Endothelial cell of umbilical vein (primary cell): ENCODE measurements around the gene OXSR1. TPM values are rescaled to one million over a fixed set of nuclear protein-coding genes. Genes with fewer than 3 reads are reported as not detected.
"Not testable (repeated sequence)": the region's sequence is repeated elsewhere in the genome, so short reads cannot be mapped to it uniquely, and the experiment has no call there.

Experiments
- BruUV-seq: library from RNA; stranded (reverse); fragments of 400-500 nt; replicated peaks from 2 replicates; lab custom pipeline; 2021; lab: Mats Ljungman, UMichigan
- CTCF ChIA-PET: fragments of 300-600, 350-600 bp; sonication (Branson Sonifier 250); formaldehyde crosslinking; loops from one replicate; lab custom pipeline; 2021; ENCODE audit warnings: antibody characterized with exemption, inconsistent platforms; lab: Charles Lee
- POLR2A ChIA-PET: fragments of 300-600, 350-600 bp; sonication (Branson Sonifier 250); formaldehyde crosslinking; loops from one replicate; lab custom pipeline; 2021; ENCODE audit warnings: antibody characterized with exemption, inconsistent platforms; lab: Charles Lee
- DNase-seq: peaks from one replicate; pipeline ENCODE4 v3.0.0-alpha.2; 2011; ENCODE audit warnings: low read depth, low spot score
- FAIRE-seq: peaks from 2 replicates; lab custom pipeline; 2011; peaks lifted over from hg19 to GRCh38; lab: Jason Lieb, UNC
- H2AFZ ChIP-seq: 2 replicates; pipeline ENCODE4 v1.6.0; 2012; ENCODE audit warnings: low read depth, low read length, control low read depth, inconsistent platforms
- H3K27ac ChIP-seq: 2 replicates; pipeline ENCODE4 v1.5.1; 2011; ENCODE audit warnings: low read depth, mild to moderate bottlenecking, control low read depth, low read length, moderate library complexity; ENCODE audit not compliant: insufficient read depth
- H3K27me3 ChIP-seq, 2 experiments: 2 replicates each; pipeline versions ENCODE4 v1.6.0 to v1.6.1; 2011; ENCODE audit warnings: low read length in 2 of 2, mixed read lengths in 1 of 2; ENCODE audit not compliant: control insufficient read depth in 2 of 2, insufficient read depth in 2 of 2
- H3K36me3 ChIP-seq, 2 experiments: 2 replicates in 1 of 2; 3 replicates in 1 of 2; pipeline ENCODE4 v1.5.1; 2011; ENCODE audit warnings: low read length in 2 of 2, mild to moderate bottlenecking in 1 of 2, moderate library complexity in 1 of 2; ENCODE audit not compliant: control insufficient read depth in 2 of 2, insufficient read depth in 2 of 2; ENCODE audit errors: extremely low read depth in 1 of 2
- H3K4me1 ChIP-seq: 3 replicates; pipeline ENCODE4 v1.5.1; 2011; ENCODE audit warnings: mild to moderate bottlenecking, low read length; ENCODE audit not compliant: control insufficient read depth, insufficient read depth; ENCODE audit errors: extremely low read depth
- H3K4me2 ChIP-seq: 2 replicates; pipeline ENCODE4 v1.6.1; 2011; ENCODE audit warnings: low read length, control low read depth, mixed read lengths; ENCODE audit not compliant: insufficient read depth
- H3K4me3 ChIP-seq, 3 experiments: fragments of 200-600 bp in 1 of 3; sonication (generic), shearing (Covaris generic) in 1 of 3; replicated peaks in 1 of 3; 2 replicates each; pipeline ENCODE4 v1.5.1; 2011 to 2016; ENCODE audit warnings: control low read depth in 3 of 3, low read length in 3 of 3, mild to moderate bottlenecking in 2 of 3, inconsistent platforms in 1 of 3, low read depth in 1 of 3, moderate library complexity in 1 of 3; ENCODE audit not compliant: insufficient read depth in 1 of 3
- H3K79me2 ChIP-seq: 2 replicates; pipeline ENCODE4 v1.6.0; 2012; ENCODE audit warnings: low read length, inconsistent platforms; ENCODE audit not compliant: control insufficient read depth, insufficient read depth
- H3K9ac ChIP-seq: replicated peaks from 2 replicates; pipeline ENCODE3; 2011; ENCODE audit warnings: low read length, control low read depth; ENCODE audit not compliant: insufficient read depth; ENCODE audit errors: extremely low read depth
- H3K9me1 ChIP-seq: replicated peaks from 3 replicates; pipeline ENCODE4 v1.6.0; 2011; ENCODE audit warnings: mild to moderate bottlenecking, low read length; ENCODE audit not compliant: control insufficient read depth, insufficient read depth; ENCODE audit errors: extremely low read depth
- H3K9me3 ChIP-seq: replicated peaks from 2 replicates; pipeline ENCODE4 v1.5.1; 2012; ENCODE audit warnings: low read length, inconsistent platforms; ENCODE audit not compliant: control insufficient read depth, insufficient read depth
- H4K20me1 ChIP-seq: replicated peaks from 2 replicates; pipeline ENCODE3; 2011; ENCODE audit warnings: mild to moderate bottlenecking, low read length; ENCODE audit not compliant: control insufficient read depth, insufficient read depth; ENCODE audit errors: extremely low read depth
- CTCF ChIP-seq, 2 donors: IDR thresholded peaks; 1 replicate in 1 of 2; 2 replicates in 1 of 2; pipeline ENCODE4 v1.5.1; 2011; ENCODE audit warnings: low read length in 2 of 2, mild to moderate bottlenecking in 2 of 2, moderate library complexity in 2 of 2, control low read depth in 1 of 2, inconsistent platforms in 1 of 2, low read depth in 1 of 2; ENCODE audit not compliant: insufficient read depth in 1 of 2; ENCODE audit errors: extremely low read depth in 1 of 2
- EZH2 ChIP-seq: IDR thresholded peaks from 2 replicates; pipeline ENCODE4 v1.6.1; 2012; ENCODE audit warnings: borderline replicate concordance, low read depth, mild to moderate bottlenecking, moderate library complexity, low read length, inconsistent platforms; ENCODE audit not compliant: severe bottlenecking
- FOS ChIP-seq: IDR thresholded peaks from 2 replicates; pipeline ENCODE4 v1.6.1; 2011; ENCODE audit warnings: mild to moderate bottlenecking, low read length, moderate library complexity, borderline replicate concordance; ENCODE audit not compliant: insufficient read depth
- GATA2 ChIP-seq: IDR thresholded peaks from 2 replicates; pipeline ENCODE4 v1.7.0; 2011; ENCODE audit warnings: low read depth, mild to moderate bottlenecking, moderate library complexity, mixed read lengths, low read length; ENCODE audit not compliant: insufficient read length, insufficient read depth
- JUN ChIP-seq: IDR thresholded peaks from 2 replicates; pipeline ENCODE4 v1.6.1; 2011; ENCODE audit warnings: borderline replicate concordance, low read depth; ENCODE audit not compliant: insufficient read length, insufficient read depth
- MAX ChIP-seq: IDR thresholded peaks from 2 replicates; pipeline ENCODE4 v1.6.1; 2011; ENCODE audit not compliant: insufficient read depth, insufficient read length
- MYC ChIP-seq: IDR thresholded peaks from one replicate; pipeline ENCODE4 v1.6.1; 2011; ENCODE audit warnings: mild to moderate bottlenecking, low read depth, low read length
- POLR2A ChIP-seq: IDR thresholded peaks from 2 replicates; pipeline ENCODE4 v1.6.1; 2012; ENCODE audit warnings: low read depth, mild to moderate bottlenecking, control low read depth, low read length
- POLR2AphosphoS5 ChIP-seq: IDR thresholded peaks from 2 replicates; pipeline ENCODE4 v1.6.1; 2012; ENCODE audit warnings: low read depth, mild to moderate bottlenecking, control low read depth, low read length, moderate library complexity; ENCODE audit not compliant: insufficient read depth
- dilution Hi-C: fragments of 300-500 bp; cut with MboI; formaldehyde crosslinking; loops from one replicate; pipeline ENCODE4 v1.15.0; 2019; ENCODE audit warnings: low sequenced_read_pairs; ENCODE audit not compliant: extremely low pct_ligation_motif_present
- intact Hi-C: fragments of 100-400 bp; cut with micrococcal nuclease; formaldehyde crosslinking; loops from one replicate; pipeline ENCODE4 v1.10.0; 2022
- polyA plus RNA-seq, 4 experiments: library from polyadenylated mRNA; depleted of rRNA in 3 of 4; stranded (reverse) in 3 of 4; unstranded in 1 of 4; fragments of >200 nt; gene quantifications; 2 replicates each; pipeline versions ENCODE4 v1.2.1 to v1.2.3, GENCODE V29; 2011 to 2012; ENCODE audit warnings: missing spikeins in 1 of 4
- total RNA-seq: library from RNA; stranded (reverse); gene quantifications from 2 replicates; pipeline ENCODE4 v1.2.3, GENCODE V29; 2021

Gene OXSR1
- total and polyA plus RNA-seq, 2 donors (not counting 3 experiments of a cell fraction or from before 2014, with no cell fraction given): 15.1 to 32.9 TPM

GRCh38 chr3:38133557-38134405 is 31.6 kb upstream of the OXSR1 start:
- no peaks in the 10 kb centered on the region for H3K9me3 ChIP-seq
- FAIRE-seq: no peak
- no TSS peak for BruUV-seq
- H3K79me2 ChIP-seq: peaks cover 11% of the 10 kb centered on the region
- H3K9ac ChIP-seq: no peak overlapping the region
- H4K20me1 ChIP-seq: no peaks in the 10 kb centered on the region
- no peak for DNase-seq
- H3K36me3 ChIP-seq: peaks cover 2 to 21% of the 10 kb centered on the region in 2 experiments
- no peak overlapping the region for H2AFZ ChIP-seq
- H3K27me3 ChIP-seq: no peaks in the 10 kb centered on the region
- peaks cover 14% of the 10 kb centered on the region for H3K4me1 ChIP-seq
- CTCF ChIA-PET: interaction anchor here (0.8 to 1.2 kb wide), 2 partner anchors 14 to 164 kb away, joined by 3 to 8 read pairs; no protein-coding TSS in a partner anchor
- dilution Hi-C loops (no loop called here), intact Hi-C loops (loop anchor here (10.0 kb wide), 2 partner anchors 279 to 521 kb away; no protein-coding TSS in a partner anchor)
- POLR2A ChIA-PET: no interaction called here
- no peak overlapping the region for H3K27ac ChIP-seq
- no peaks in the 10 kb centered on the region for H3K9me1 ChIP-seq
- TF ChIP-seq POLR2AphosphoS5 (no peak), GATA2 (no peak), EZH2 (no peak), POLR2A (no peak), MAX (no peak), FOS (no peak), CTCF (IDR thresholded peaks at IDR 0.05; ENCODE audit: extremely low read depth in 1 of 2, insufficient read depth in 1 of 2, low read depth in 1 of 2, low read length in 2 of 2) (no peak), JUN (no peak), MYC (no peak)
- no peak overlapping the region for H3K4me2 ChIP-seq
- H3K4me3 ChIP-seq: no peak overlapping the region

GRCh38 chr3:38134517-38135143 is 30.7 kb upstream of the OXSR1 start:
- H3K27ac ChIP-seq, H3K9me1 ChIP-seq, dilution Hi-C loops, H3K9ac ChIP-seq, POLR2A ChIA-PET, H3K9me3 ChIP-seq, H2AFZ ChIP-seq, FAIRE-seq, H3K4me3 ChIP-seq, H3K27me3 ChIP-seq, CTCF ChIA-PET, DNase-seq, H4K20me1 ChIP-seq, H3K4me2 ChIP-seq, BruUV-seq: not testable (repeated sequence)
- Histone ChIP-seq H3K36me3 (peaks cover 0 to 14% of the 10 kb centered on the region in 2 experiments), H3K79me2 (peaks cover 11% of the 10 kb centered on the region), H3K4me1 (peaks cover 22% of the 10 kb centered on the region)
- intact Hi-C loops: loop anchor here (5.0 to 10.0 kb wide), 6 partner anchors 98 to 520 kb away; partner anchors contain the start of gene EXOG
